Measurements from ENCODE around the gene RPTOR. TPM values are rescaled to one million over a fixed set of nuclear protein-coding genes. Genes with fewer than 3 reads are reported as not detected.
"Not testable (repeated sequence)": the region's sequence is repeated elsewhere in the genome, so short reads cannot be mapped to it uniquely, and the experiment has no call there.

RPTOR gene
- total RNA-seq, 1 experiment from 2014 or later, result 46.2 TPM

DNA sequence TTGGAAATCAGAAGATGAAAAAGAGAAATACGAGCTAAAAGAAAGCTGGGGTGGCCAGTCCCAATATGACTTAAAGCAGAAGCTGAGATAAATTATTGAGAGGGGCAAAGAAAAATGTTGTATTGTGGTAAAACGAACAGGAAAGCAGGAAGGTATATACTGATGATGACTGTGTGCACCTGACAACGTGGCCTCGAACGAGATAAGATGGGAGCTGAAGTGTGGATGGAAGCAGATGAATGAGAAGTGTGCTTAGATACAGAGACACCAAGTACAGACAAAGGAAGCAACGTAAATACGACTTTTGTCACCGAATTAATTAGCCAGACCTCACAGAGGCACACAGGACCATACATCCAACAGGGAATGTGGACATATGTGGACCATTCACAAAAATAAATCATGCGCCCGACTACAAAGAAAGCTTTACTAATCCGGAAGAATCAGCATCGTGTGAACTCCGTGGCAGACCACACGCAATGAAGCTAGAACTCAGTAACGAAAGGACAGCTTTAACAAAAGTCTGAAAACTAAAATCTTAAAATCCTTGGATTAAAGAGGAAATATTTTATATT, 218.7 kb downstream of the RPTOR start:
- Histone ChIP-seq H3K9me2 (replicated peaks; ENCODE audit: low read length) (no peaks in the 10 kb centered on the region), H2AFZ (ENCODE audit: low read length) (no peak overlapping the region), H3K27ac (ENCODE audit: low read length) (no peak overlapping the region), H3K9ac (ENCODE audit: low read length) (no peak overlapping the region), H3K9me3 (ENCODE audit: low read length) (no peaks in the 10 kb centered on the region), H3K27me3 (ENCODE audit: low read length) (no peaks in the 10 kb centered on the region), H3K4me3 (ENCODE audit: low read length) (no peak overlapping the region), H4K20me1 (ENCODE audit: low read length) (no peaks in the 10 kb centered on the region), H3K4me2 (ENCODE audit: low read length) (no peak overlapping the region), H3K36me3 (ENCODE audit: low read depth, low read length) (no peaks in the 10 kb centered on the region; the same call in 1 of the 2 replicates), H3K4me1 (ENCODE audit: insufficient read depth, low read length) (peaks cover 32% of the 10 kb centered on the region), H3F3A (ENCODE audit: low read length, unreplicated experiment) (peaks cover 5% of the 10 kb centered on the region), H3K79me2 (ENCODE audit: low read length) (peaks cover 14% of the 10 kb centered on the region)
- intact Hi-C loops (cut with micrococcal nuclease), result no loop called here
- ChIA-PET CTCF (interaction anchor here (0.6 kb wide), 1 partner anchor 334 kb away, joined by 4 read pairs; no protein-coding TSS in a partner anchor), POLR2A (ENCODE audit: unreplicated experiment) (no interaction called here)
- TF ChIP-seq, protein P1, sequence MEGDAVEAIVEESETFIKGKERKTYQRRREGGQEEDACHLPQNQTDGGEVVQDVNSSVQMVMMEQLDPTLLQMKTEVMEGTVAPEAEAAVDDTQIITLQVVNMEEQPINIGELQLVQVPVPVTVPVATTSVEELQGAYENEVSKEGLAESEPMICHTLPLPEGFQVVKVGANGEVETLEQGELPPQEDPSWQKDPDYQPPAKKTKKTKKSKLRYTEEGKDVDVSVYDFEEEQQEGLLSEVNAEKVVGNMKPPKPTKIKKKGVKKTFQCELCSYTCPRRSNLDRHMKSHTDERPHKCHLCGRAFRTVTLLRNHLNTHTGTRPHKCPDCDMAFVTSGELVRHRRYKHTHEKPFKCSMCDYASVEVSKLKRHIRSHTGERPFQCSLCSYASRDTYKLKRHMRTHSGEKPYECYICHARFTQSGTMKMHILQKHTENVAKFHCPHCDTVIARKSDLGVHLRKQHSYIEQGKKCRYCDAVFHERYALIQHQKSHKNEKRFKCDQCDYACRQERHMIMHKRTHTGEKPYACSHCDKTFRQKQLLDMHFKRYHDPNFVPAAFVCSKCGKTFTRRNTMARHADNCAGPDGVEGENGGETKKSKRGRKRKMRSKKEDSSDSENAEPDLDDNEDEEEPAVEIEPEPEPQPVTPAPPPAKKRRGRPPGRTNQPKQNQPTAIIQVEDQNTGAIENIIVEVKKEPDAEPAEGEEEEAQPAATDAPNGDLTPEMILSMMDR (conservative IDR thresholded peaks at IDR 0.05; ENCODE audit: low read depth, low read length), result no peak
- TF ChIP-seq EZH2 (IDR thresholded peaks at IDR 0.05; ENCODE audit: low read length, unreplicated experiment) (no peak), EZH2phosphoT487 (IDR thresholded peaks at IDR 0.05; ENCODE audit: borderline replicate concordance, low read length) (no peak)
- ATAC-seq (no peak), DNase-seq (no peak)
- no TSS peak for BruUV-seq (replicated peaks)

DNA sequence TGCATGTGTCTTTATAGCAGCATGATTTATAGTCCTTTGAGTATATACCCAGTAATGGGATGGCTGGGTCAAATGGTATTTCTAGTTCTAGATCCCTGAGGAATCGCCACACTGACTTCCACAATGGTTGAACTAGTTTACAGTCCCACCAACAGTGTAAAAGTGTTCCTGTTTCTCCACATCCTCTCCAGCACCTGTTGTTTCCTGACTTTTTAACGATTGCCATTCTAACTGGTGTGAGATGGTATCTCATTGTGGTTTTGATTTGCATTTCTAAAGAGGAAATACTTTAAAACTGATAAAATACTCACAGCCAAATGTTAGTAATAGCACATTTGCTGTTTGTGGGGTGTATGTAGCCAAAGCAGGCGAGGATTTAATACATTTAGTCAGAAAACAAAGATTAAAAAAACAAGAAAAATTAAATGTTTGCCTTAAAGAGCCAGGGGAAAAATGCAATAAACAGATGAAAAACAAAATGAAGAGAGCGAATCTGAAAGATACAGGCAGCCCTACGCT, 220.0 kb downstream of the RPTOR start:
- POLR2A ChIA-PET (ENCODE audit: unreplicated experiment); H3F3A ChIP-seq (ENCODE audit: low read length, unreplicated experiment); H3K9me2 ChIP-seq (replicated peaks; ENCODE audit: low read length); H3K27ac ChIP-seq (ENCODE audit: low read length); BruUV-seq (replicated peaks); H4K20me1 ChIP-seq (ENCODE audit: low read length); H3K4me2 ChIP-seq (ENCODE audit: low read length); CTCF ChIA-PET; H2AFZ ChIP-seq (ENCODE audit: low read length); H3K9ac ChIP-seq (ENCODE audit: low read length); H3K9me3 ChIP-seq (ENCODE audit: low read length); H3K36me3 ChIP-seq (ENCODE audit: low read depth, low read length); intact Hi-C loops (cut with micrococcal nuclease); ATAC-seq; H3K4me3 ChIP-seq (ENCODE audit: low read length); DNase-seq; H3K27me3 ChIP-seq (ENCODE audit: low read length): not testable (repeated sequence)
- Histone ChIP-seq H3K4me1 (ENCODE audit: insufficient read depth, low read length) (peaks cover 25% of the 10 kb centered on the region), H3K79me2 (ENCODE audit: low read length) (peaks cover 19% of the 10 kb centered on the region)

DNA sequence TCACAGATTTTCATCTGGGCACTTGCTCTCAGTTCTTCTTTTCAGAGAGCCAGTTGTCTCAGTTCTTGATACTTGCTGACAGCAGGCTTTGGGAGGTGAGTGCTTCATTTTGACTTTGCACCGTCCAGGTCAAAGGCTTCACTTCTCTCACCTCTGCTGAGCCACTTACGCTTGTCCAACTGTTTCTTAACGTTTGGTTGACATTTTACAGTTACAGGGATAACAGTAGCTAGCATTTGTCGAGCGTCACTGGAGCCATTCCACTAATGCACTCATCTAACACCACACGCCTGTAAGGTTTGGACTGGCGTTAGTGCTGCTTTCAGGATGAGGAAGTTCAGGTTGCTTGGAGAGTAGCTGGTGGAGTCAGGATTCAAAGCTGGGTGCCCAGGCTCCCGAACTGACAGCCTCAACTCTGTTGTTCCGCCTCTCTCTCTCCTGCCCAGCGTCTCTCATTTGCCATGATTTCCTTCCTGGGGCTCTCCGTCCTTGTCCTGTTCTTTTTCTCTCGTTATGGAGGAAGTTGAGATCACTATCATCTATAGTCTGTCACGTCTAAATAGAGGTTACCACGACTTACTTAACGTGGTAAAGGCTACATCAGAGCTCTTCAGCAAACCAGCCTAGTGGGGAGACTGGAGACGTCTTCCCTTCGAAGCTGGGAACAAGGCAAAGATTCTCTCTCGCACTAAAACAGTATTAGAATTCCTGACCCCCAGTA, 220.8 kb downstream of the RPTOR start:
- Histone ChIP-seq H3K9me3 (ENCODE audit: low read length) (no peaks in the 10 kb centered on the region), H3F3A (ENCODE audit: low read length, unreplicated experiment) (peaks cover 5% of the 10 kb centered on the region), H3K9ac (ENCODE audit: low read length) (no peak overlapping the region), H2AFZ (ENCODE audit: low read length) (no peak overlapping the region), H3K27ac (ENCODE audit: low read length) (no peak overlapping the region), H3K27me3 (ENCODE audit: low read length) (no peaks in the 10 kb centered on the region), H3K4me2 (ENCODE audit: low read length) (no peak overlapping the region), H3K9me2 (replicated peaks; ENCODE audit: low read length) (no peaks in the 10 kb centered on the region), H4K20me1 (ENCODE audit: low read length) (no peaks in the 10 kb centered on the region), H3K4me1 (ENCODE audit: insufficient read depth, low read length) (peaks cover 20% of the 10 kb centered on the region), H3K4me3 (ENCODE audit: low read length) (no peak overlapping the region), H3K36me3 (ENCODE audit: low read depth, low read length) (no peaks in the 10 kb centered on the region; the same call in 1 of the 2 replicates), H3K79me2 (ENCODE audit: low read length) (peaks cover 19% of the 10 kb centered on the region)
- TF ChIP-seq, protein P1 (conservative IDR thresholded peaks at IDR 0.05; ENCODE audit: low read depth, low read length), result no peak
- no peak for TF ChIP-seq EZH2phosphoT487 (IDR thresholded peaks at IDR 0.05; ENCODE audit: borderline replicate concordance, low read length)
- no peak for TF ChIP-seq EZH2 (IDR thresholded peaks at IDR 0.05; ENCODE audit: low read length, unreplicated experiment)
- DNase-seq, result no peak
- ChIA-PET CTCF (no interaction called here), POLR2A (ENCODE audit: unreplicated experiment) (no interaction called here)
- intact Hi-C loops (cut with micrococcal nuclease), result no loop called here
- BruUV-seq (replicated peaks), result no TSS peak
- no peak for ATAC-seq
